HAP-1 (cell line): ENCODE data around the gene GNPTG.

Experiments used
- DNase-seq, 2 experiments: peaks; one replicate each; pipeline ENCODE4 v3.0.0-alpha.2; 2016 to 2020; ENCODE audit warnings: low spot score in 2 of 2
- H3K27me3 ChIP-seq: fragments of 250-450 bp; sonication (Bioruptor Pico); 2 replicates; pipeline ENCODE4 v1.5.1; 2020; ENCODE audit warnings: low read depth, mild to moderate bottlenecking, moderate library complexity
- H3K36me3 ChIP-seq: fragments of 250-450 bp; sonication (Bioruptor Pico); replicated peaks from 2 replicates; pipeline ENCODE4 v1.5.1; 2020; ENCODE audit warnings: mild to moderate bottlenecking
- H3K4me1 ChIP-seq: fragments of 250-450 bp; sonication (Bioruptor Pico); 2 replicates; pipeline ENCODE4 v1.5.1; 2020; ENCODE audit warnings: mild to moderate bottlenecking
- H3K4me3 ChIP-seq: fragments of 250-450 bp; sonication (Bioruptor Pico); 2 replicates; pipeline ENCODE4 v1.5.1; 2020; ENCODE audit warnings: mild to moderate bottlenecking, moderate library complexity
- H3K9me3 ChIP-seq: fragments of 250-450 bp; sonication (Bioruptor Pico); 2 replicates; pipeline ENCODE4 v1.5.1; 2020; ENCODE audit warnings: mild to moderate bottlenecking, moderate library complexity
- in situ Hi-C: fragments of 300-500 bp; cut with MboI; formaldehyde crosslinking; loops from 3 replicates; pipeline ENCODE4 v1.14.3; 2020; ENCODE audit warnings: low sequenced_read_pairs, inconsistent platforms, mixed read lengths

GNPTG gene

DNA sequence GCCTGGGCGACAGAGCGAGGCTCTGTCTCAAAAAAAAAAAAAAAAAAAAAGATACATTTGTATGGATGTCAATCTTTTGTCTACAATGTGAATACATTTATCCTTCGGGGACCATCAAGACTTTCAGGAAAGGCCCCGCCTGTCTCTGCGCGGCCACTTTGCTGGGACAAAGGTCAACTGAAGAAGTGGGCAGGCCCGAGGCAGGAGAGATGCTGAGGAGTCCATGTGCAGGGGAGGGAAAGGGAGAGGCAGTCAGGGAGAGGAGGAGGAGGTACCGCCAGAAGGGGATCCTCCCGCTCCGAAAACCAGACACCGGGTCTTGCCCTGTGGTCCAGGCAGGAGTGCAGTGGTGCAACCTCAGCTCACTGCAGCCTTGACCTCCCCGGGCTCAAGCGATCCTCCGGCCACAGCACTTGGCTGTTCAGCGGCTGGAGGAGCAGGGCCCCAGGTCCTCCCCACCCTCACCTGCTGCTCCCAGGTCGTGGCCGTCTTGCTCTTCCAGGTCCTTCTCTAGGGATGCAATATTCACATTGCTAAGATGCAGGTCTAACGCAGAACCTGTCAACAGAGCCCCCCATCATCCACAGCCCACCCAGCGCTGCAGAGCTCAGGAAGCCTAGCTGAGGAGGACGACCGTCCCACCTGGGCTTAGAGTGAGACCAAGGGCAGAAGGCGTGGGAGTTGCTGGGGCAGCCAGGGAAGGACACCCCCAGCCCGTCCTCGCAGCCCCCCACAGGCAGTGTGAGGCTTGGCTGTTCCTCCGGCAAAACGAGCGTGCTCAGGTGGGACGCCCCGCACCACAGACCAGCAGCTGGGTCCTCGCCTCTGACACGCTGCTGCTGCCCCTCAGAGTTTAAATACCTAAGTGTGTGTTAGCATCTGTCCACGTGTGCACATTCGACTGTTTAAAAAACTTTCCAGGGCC, 19.6 kb downstream of the GNPTG start:
- in situ Hi-C loops = no loop called here
- Histone ChIP-seq H3K4me1 (no peaks in the 10 kb centered on the region), H3K9me3 (no peaks in the 10 kb centered on the region), H3K36me3 (peaks cover 18% of the 10 kb centered on the region), H3K4me3 (no peak overlapping the region), H3K27me3 (no peaks in the 10 kb centered on the region)
- no peak for DNase-seq

DNA sequence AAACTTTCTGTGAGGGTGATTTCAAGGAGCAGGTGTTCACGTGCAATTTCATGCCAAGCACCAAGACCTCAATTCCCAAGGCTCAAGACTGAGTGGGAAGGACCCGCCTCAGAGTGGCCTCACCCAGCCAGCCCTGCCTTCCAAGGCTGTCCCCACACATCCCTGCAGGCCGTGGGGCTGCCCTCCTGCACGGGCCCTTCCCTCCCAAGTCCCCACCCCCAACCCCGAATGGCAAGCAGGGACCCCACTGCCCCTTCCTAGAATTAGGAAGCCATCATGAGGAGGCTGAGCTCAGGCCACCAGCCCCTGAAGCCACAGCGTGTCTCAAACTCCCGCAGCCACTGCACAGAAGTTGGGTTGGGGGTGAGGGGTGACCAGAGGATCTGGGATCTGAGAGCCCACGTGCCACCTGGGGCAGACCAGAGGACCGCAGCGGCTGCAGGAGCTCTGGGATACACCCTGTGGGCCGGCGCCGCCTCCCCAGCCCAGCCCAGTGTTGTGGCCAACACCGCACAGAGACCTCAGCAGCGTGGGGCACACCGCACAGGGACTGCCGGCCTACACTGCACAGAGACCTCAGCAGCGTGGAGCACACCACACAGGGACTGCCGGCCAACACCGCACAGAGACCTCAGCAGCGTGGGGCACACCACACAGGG, 20.7 kb downstream of the GNPTG start:
- in situ Hi-C loops = no loop called here
- Histone ChIP-seq H3K4me3 (no peak overlapping the region), H3K27me3 (no peaks in the 10 kb centered on the region), H3K9me3 (no peaks in the 10 kb centered on the region), H3K4me1 (no peaks in the 10 kb centered on the region), H3K36me3 (peaks cover 12% of the 10 kb centered on the region)
- DNase-seq = no peak

DNA sequence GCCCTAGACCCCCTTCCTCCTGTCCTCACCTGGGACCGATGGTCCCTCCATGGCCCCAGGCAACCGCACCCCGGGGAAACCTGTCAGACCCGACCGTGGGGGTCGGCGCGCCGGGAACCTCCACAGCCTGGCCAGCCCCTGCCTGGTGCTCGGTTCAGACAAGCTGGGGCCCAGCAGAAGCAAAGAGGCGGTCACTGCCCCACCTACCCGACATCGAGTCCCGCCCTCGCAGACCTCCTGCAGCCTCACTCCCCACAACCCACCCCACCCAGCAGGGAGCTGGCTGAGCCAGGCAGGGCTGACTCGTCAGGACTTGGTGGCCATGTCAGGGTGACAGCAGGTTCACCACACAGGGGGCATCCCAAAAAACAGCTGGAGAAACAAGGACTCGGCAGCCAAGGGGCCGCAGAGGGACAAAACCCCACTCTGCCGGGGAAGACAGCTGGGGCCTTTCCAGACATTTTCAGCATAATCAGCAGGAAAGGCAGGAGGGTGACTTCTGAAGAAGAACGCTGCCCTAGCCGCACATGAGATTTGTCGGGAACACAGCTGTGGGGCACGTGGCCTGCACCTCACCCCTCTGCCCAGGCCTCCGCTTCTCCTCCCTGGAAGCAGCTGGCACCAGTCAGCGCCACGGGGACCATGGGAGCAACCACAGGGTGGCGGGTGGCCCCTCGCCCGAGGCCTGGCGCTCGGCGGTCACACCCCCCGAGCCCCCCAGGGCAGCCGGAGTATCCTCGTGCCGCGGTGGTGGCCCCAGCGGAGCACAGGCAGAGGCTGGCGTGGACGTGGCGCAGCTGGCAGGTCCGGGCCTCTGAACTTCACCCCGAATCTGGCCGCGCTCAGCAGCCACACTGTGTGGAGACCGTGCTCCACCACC, 22.9 kb downstream of the GNPTG start:
- in situ Hi-C loops = no loop called here

DNA sequence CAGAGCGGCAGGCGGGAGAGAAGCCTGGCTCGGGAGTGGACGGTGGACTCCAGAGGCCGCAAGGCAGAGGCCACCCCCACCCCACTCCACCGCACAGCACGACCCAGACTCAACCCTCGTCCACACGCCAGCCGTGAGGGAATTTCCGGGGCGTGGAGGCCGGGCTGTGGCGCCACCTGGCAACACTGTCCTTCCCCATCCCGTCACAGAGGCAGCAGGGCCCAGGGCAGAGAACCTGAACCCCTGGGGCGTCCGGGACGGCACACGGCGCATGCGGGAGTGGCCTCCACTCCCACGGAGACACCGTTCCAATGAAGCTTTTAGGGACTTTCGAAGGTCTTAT, 23.5 kb downstream of the GNPTG start:
- no peak for DNase-seq
- H3K27me3 ChIP-seq = no peaks in the 10 kb centered on the region
- peaks cover 4% of the 10 kb centered on the region for H3K36me3 ChIP-seq
- no peaks in the 10 kb centered on the region for H3K9me3 ChIP-seq
- H3K4me1 ChIP-seq = peaks cover 8% of the 10 kb centered on the region; the same call in 1 of the 2 replicates
- H3K4me3 ChIP-seq = no peak overlapping the region
- in situ Hi-C loops = no loop called here

More for the DNA sequence above, 22.9 kb downstream of the GNPTG start:
- Histone ChIP-seq H3K9me3 (no peaks in the 10 kb centered on the region), H3K27me3 (no peaks in the 10 kb centered on the region), H3K36me3 (peaks cover 9% of the 10 kb centered on the region), H3K4me1 (peaks cover 8% of the 10 kb centered on the region; the same call in 1 of the 2 replicates), H3K4me3 (no peak overlapping the region)
- no peak for DNase-seq

DNA sequence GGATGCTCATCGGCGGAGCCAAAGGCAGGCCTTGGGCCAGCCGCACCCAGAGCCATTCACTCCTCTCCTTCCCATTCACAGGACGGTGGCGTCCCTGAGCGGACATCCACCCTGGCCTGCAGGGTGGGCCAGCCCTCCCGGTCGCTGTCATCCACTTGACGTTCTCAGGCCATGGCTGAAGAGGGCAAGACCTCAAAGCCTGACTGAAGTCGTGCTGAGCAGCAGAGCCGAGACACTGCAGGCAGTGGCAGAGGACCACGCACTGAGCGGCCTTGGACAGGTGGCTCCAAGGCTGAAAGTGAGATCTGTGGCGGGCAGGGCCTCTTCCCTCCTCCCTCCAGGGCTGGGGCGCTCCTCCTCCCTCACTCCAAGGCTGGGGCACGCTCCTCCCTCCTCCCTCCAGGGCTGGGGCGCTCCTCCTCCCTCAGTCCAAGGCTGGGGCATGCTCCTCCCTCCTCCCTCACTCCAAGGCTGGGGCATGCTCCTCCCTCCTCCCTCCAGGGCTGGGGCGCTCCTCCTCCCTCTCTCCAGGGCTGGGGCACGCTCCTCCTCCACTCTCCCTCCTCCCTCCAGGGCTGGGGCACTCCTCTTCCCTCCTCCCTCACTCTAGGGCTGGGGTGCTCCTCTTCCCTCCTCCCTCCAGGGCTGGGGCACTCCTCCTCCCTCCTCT, 24.1 kb downstream of the GNPTG start:
- in situ Hi-C loops = no loop called here
- no peaks in the 10 kb centered on the region for H3K27me3 ChIP-seq
- peaks cover 8% of the 10 kb centered on the region; the same call in 1 of the 2 replicates for H3K4me1 ChIP-seq
- H3K36me3 ChIP-seq = peaks cover 4% of the 10 kb centered on the region
- no peaks in the 10 kb centered on the region for H3K9me3 ChIP-seq
- no peak overlapping the region for H3K4me3 ChIP-seq
- no peak for DNase-seq

DNA sequence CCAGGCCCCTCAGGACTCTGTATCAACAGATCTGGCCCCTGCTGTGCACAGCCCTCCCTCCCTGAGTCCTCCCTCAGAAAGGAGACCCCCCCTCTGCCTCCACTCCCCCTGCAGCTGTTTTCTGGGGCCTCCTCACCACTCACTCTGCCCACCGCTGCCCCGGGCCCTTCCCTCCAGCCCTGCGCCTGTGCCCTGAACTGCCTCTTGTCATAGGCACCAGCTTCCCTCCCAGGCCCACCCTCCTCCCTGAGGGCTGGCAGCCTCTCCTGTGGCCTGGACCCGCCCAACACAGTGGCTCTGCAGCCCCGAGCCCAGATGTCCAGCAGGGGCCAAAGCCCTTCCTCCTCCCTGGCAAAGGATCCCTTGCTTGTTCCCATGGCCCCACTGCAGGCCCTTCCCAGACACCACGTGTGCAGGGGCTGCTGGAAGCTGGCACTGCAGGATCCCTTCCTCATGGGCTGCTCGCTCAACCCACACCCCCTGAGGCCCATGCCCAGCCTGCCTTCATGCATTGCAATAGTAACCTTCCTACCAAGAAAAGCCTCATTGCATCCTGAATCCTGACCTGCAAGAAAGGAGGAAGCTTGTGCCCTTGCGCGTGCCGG, 25.8 kb downstream of the GNPTG start:
- Histone ChIP-seq H3K27me3 (no peaks in the 10 kb centered on the region), H3K4me3 (peak overlapping the region; percentile 72), H3K36me3 (peaks cover 4% of the 10 kb centered on the region), H3K9me3 (no peaks in the 10 kb centered on the region), H3K4me1 (peaks cover 8% of the 10 kb centered on the region; the same call in 1 of the 2 replicates)
- DNase-seq = no peak
- in situ Hi-C loops = no loop called here

DNA sequence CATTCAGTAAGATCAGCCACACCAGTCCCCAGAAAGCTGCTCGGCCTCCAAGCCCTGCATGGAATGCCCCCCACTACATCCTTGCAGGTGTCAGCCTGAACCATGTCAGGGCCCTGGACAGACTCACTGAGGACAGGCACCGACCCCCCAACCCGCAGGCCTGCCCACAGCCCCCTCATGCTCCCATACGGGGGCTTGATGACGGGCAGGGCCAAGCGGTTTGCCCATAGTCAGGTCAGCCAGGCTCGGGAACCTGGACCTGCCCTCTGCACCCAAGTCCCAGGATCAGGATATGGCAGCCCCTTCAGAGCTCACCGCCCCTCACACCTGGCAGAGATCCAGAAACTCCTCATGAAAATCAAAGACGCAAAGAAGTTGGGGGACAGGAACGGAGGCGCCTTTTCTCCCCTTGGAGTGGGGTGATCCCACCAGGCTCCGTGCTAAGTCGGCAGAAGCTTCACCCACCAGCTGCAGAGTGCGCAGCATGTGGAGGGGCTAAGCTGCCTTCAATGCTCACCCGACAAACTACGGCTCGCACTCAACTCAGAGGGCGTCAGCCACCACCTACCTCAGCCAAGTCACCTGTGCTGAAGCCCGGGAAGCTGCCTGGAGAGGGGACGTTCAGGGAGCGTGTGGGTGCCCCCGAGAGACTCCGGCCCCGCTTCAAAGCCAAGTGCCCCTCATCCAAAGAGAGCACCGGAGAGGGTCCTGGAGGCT, 26.5 kb downstream of the GNPTG start:
- peak overlapping the region; percentile 72 for H3K4me3 ChIP-seq
- DNase-seq = peak in 1 of 2 experiments; percentile 31
- in situ Hi-C loops = no loop called here
- peaks cover 4% of the 10 kb centered on the region for H3K36me3 ChIP-seq
- H3K4me1 ChIP-seq = peaks cover 8% of the 10 kb centered on the region; the same call in 1 of the 2 replicates
- H3K9me3 ChIP-seq = no peaks in the 10 kb centered on the region
- no peaks in the 10 kb centered on the region for H3K27me3 ChIP-seq

DNA sequence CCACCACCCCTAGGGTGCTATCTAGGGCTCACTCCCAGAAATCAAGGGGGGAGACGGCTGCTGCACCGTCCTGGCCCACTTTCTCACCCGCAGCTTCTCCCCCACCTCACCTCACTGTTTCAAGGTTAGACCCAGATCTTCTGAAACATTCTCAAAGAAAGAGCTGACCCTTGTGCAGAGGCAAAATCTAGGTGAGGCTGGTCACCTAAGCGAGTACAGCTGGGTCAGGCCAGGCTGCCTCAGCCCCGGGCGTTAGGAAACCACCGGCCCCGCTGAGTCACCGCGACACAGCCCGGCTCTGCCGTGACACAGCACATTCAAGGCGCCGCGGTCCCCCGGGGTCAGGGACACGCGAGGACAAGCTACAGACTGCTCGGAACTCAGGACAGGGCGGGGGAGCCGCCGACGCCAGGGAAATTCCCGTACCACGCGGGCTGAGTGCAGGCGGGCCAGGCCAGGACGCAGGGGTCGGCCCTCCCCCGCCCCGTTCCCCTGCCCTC, 27.1 kb downstream of the GNPTG start:
- H3K4me3 ChIP-seq = peak overlapping the region; percentile 72
- peaks cover 4% of the 10 kb centered on the region for H3K36me3 ChIP-seq
- in situ Hi-C loops = no loop called here
- DNase-seq = peak; percentile 4 to 69
- H3K4me1 ChIP-seq = peaks cover 8% of the 10 kb centered on the region; the same call in 1 of the 2 replicates
- H3K9me3 ChIP-seq = no peaks in the 10 kb centered on the region
- H3K27me3 ChIP-seq = no peaks in the 10 kb centered on the region

DNA sequence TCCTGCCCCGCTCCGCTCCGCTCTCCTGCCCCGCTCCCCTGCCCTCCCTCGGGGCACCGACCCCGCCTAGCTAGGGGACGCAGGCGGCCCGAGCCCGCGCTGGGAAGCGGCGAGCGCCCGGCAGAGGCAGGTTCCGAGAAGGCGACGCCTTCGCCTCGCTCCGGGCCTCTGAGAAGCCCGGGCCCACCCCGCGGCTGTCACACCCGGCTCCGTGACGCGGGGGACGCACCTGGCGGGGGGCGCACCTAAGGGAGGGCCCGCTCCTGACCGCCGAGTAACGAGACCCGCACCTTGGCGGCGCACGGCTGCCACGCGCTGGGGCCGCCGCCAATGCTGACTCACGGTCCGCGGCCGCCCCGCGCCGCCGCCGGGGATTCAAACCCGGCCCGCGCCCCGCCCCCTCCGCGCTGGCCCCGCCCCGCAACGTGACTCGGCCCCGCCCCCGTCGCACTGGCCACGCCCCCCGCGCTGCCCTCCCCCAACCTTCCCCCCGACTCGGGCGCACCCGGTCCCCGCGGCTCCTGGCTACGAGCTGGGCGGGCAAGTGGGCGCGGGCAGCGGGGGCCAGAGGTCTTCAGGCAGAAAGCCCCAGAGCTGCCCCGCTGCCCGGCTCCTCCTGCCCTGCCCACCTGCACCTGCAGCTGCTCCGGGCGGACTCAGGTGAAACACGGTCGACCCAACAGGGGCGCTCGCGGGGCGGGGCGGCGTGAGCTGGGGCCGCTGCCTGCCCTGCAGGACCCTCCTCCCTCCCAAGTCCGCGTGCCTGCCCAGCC, 27.8 kb downstream of the GNPTG start:
- peak overlapping the region; percentile 72 for H3K4me3 ChIP-seq
- peaks cover 4% of the 10 kb centered on the region for H3K36me3 ChIP-seq
- H3K27me3 ChIP-seq = no peaks in the 10 kb centered on the region
- H3K9me3 ChIP-seq = no peaks in the 10 kb centered on the region
- peak; percentile 26 to 78 for DNase-seq
- peaks cover 8% of the 10 kb centered on the region; the same call in 1 of the 2 replicates for H3K4me1 ChIP-seq
- in situ Hi-C loops = no loop called here

DNA sequence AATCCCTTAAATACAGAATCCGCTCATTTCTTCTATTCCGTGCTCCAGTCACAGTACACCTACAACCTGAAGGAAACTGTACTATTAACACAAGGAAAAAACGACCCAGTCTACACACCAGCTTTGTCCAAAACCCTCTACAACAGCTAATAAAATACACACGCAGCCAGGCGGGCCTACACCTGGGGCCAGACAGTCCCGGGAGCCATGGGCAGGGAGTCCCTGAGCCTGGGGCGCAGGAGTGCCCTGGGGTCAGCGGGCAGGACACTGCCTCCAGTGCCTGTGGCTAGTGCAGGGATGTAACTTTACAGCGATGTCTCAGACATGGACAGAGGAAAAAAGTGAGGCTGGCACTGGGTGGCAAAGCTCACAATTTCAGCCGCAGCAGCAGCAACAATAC, 28.5 kb downstream of the GNPTG start:
- peak overlapping the region; percentile 72; the same call in 1 of the 2 replicates for H3K4me3 ChIP-seq
- in situ Hi-C loops = no loop called here
- H3K36me3 ChIP-seq = peaks cover 4% of the 10 kb centered on the region
- H3K4me1 ChIP-seq = peaks cover 8% of the 10 kb centered on the region; the same call in 1 of the 2 replicates
- H3K27me3 ChIP-seq = no peaks in the 10 kb centered on the region
- H3K9me3 ChIP-seq = no peaks in the 10 kb centered on the region
- DNase-seq = no peak

DNA sequence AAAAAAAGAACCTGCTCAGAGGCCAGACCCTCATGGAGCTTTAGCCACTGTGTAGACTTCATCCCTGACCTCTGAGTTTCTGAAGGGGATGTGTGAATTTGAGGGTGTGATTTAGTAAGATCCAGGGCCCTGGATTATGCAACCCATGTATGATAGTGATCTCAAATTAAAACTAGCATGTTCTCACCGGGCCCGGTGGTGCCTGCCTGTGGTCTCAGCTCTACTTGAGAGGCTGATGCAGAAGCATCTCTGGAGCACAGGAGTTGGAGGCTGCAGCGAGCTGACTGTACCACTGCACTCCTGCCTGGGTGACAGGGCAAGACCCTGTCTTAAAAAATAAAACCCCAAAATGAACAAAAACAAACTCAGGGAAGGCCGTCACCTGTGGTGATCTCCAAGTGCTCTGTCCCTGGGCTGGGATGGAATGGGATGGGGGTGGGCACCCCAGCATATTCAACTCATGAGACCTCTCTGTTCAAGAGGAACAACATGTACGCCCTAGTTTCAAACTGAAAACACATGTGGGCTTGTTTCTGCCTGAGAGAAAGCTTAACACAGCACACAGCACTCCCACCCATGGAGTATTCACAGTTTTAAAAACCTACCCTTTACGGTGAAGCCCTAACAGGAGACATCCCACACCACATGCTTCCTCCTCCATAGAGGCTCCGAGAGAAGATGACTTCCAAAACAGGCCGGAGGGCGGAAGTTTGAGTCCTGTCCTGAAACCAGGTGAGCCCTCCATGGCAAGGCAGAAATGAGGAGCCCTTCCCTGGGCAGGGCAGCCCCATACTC, 30.1 kb downstream of the GNPTG start:
- no peak overlapping the region for H3K4me3 ChIP-seq
- no peaks in the 10 kb centered on the region for H3K27me3 ChIP-seq
- no peaks in the 10 kb centered on the region; the same call in 1 of the 2 replicates for H3K36me3 ChIP-seq
- peaks cover 8% of the 10 kb centered on the region; the same call in 1 of the 2 replicates for H3K4me1 ChIP-seq
- no peak for DNase-seq
- H3K9me3 ChIP-seq = no peaks in the 10 kb centered on the region
- in situ Hi-C loops = no loop called here
